ENCODE data around the gene SLC16A6.

The SLC16A6 gene

DNA sequence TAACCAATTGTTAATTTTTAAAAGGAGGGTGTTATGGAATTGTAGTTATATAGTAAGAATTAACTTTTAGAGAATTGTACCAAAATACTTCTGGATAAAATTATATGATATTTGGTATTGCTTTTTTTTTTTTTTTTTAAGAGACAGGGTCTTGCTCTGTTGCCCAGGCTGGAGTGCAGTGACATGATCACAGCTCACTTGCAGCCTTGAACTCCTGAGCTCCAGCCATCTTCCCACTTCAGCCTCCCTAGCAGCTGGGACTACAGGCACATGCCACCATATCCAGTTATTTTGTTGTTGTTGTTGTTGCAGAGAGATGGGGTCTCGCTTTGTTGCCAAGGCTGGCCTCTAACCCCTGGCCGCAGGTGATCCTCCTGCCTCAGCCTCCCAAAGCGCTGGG lies 8.9 kb upstream of the SLC16A6 start:
- TF ChIP-seq, protein P1, sequence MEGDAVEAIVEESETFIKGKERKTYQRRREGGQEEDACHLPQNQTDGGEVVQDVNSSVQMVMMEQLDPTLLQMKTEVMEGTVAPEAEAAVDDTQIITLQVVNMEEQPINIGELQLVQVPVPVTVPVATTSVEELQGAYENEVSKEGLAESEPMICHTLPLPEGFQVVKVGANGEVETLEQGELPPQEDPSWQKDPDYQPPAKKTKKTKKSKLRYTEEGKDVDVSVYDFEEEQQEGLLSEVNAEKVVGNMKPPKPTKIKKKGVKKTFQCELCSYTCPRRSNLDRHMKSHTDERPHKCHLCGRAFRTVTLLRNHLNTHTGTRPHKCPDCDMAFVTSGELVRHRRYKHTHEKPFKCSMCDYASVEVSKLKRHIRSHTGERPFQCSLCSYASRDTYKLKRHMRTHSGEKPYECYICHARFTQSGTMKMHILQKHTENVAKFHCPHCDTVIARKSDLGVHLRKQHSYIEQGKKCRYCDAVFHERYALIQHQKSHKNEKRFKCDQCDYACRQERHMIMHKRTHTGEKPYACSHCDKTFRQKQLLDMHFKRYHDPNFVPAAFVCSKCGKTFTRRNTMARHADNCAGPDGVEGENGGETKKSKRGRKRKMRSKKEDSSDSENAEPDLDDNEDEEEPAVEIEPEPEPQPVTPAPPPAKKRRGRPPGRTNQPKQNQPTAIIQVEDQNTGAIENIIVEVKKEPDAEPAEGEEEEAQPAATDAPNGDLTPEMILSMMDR (IDR thresholded peaks at IDR 0.05; ENCODE audit: low read depth, low read length), result no peak
- no peak for DNase-seq (ENCODE audit: extremely low read depth, low read depth)

DNA sequence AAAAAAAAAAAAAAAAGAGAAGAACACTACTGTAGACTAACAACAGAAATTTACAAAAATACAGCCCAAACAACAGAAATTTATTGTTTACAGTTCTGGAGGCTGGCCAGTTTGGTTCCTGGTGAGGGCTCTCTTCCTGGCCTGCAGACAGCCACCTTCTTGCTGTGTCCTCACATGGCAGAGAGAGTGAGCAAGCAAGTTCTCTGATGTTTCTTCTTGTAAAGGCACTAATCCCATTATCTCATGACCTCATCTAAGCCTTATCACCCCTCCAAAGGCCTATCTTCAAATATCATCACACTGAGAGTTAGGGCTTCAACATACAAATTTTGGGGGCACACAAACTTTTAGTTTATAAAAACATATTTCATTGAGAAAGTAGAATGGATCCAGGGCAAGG lies 7.7 kb upstream of the SLC16A6 start:
- TF ChIP-seq, protein P1 (IDR thresholded peaks at IDR 0.05; ENCODE audit: low read depth, low read length), result no peak
- DNase-seq (ENCODE audit: extremely low read depth, low read depth), result no peak

DNA sequence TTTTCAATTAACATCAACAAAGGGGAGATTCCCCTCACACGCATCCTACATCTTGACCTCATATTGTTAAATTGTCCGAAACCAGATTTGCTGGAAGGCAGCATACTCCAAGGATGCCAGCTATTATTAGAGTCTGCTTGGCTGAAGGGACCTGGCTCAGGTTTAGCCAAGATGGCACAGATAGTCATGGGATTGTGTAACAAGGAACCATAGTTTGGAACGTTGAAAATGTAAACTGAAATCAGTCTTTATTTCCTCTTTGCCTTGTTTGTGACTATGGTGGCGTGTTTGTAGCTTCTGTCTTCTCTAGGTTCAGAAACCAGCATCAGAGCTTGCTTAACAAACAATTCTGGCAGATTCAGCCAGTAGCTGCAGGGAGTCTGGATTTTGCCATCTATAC lies 6.3 kb upstream of the SLC16A6 start:
- peak; percentile 76 for DNase-seq (ENCODE audit: extremely low read depth, low read depth)

DNA sequence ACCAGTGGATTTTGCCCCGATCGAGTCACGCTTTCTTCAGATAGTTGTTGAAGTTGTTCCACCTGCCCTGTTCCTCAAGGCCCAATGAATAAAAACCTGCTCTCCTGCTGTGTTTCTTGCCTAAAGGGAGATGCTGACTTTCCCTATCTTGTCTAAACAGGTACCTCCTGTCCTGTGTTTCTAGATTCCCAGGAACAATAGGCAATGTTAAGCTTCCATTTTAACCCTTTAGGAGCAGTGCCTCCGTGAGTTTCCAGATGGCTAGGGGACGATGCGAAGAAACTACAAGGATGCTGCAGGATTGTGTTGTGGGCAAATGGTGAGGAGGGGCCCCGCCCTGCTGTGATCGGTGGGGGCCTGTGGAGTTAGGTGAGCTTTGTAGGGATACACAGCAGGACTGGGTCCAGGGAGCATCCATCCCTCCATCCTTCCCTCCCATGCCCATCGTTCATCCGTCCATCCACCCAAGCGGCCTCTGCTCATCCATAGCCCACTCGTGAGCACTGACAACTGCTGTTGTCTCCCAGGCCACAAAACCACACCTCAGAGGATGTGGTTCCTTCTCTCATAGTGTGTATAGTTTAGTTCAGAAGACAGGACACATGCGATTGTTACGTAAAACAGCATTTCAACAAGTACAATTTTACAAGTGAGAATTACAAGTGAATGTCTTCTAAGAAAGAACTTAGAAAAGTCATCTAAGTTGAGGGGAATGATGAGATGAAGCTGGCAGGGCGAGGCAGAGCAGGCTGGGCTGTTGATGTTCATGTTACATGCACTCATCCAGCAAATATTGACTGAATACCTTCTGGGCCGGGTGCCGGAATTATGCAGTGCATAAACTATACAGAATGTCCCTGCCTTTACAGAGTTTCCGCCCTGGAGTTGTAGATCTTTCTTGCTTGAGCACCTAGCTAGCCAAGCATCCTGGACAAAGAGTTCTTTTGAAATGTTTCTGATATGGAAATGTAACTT lies 5.6 kb upstream of the SLC16A6 start:
- TF ChIP-seq, protein P1 (IDR thresholded peaks at IDR 0.05; ENCODE audit: low read depth, low read length), result no peak

More for the DNA sequence above, 6.3 kb upstream of the SLC16A6 start:
- TF ChIP-seq, protein P1 (IDR thresholded peaks at IDR 0.05; ENCODE audit: low read depth, low read length), result no peak

DNA sequence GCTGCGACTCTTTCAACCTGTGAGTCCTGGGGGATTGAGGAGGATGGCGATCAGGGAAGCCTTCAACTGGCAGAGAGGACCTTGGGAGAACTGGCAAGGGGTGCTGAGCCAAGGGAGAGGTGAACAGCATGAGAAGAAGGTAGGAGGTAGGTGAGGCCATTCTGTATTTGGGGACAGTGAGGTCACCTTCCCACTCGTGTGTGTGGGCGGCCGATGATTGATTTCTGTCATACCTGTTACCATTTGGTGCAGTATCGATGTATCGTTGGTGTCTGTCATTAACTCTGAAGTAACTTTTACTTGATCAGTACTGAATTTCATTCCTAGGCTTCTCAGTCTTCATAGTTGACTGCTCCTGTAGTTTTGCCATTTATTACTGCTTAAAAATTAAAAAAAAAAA lies 4.2 kb upstream of the SLC16A6 start:
- TF ChIP-seq, protein P1 (IDR thresholded peaks at IDR 0.05; ENCODE audit: low read depth, low read length), result no peak
- no peak for DNase-seq (ENCODE audit: extremely low read depth, low read depth)

More for the DNA sequence above, 5.6 kb upstream of the SLC16A6 start:
- DNase-seq (ENCODE audit: extremely low read depth, low read depth), result no peak

DNA sequence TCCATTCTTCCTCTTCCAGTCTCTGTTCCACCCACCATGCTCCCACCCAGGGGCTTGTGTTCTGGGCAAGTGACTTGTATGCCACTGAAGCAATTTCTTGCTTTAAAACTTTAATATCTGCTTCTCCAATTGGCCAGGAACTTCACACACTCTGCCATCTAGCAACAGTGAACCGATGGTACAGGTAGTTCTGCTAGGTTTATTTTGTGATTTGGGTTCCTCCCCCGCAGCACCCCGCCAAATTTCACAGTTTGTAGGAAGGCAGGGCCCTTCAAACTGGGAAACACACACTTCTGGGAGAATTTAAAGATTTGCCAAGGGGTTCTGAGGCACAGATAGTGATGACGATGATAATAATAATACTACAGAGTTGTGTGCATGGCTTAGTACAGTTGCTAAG lies 3.7 kb upstream of the SLC16A6 start:
- no peak for DNase-seq (ENCODE audit: extremely low read depth, low read depth)
- TF ChIP-seq, protein P1 (IDR thresholded peaks at IDR 0.05; ENCODE audit: low read depth, low read length), result no peak

DNA sequence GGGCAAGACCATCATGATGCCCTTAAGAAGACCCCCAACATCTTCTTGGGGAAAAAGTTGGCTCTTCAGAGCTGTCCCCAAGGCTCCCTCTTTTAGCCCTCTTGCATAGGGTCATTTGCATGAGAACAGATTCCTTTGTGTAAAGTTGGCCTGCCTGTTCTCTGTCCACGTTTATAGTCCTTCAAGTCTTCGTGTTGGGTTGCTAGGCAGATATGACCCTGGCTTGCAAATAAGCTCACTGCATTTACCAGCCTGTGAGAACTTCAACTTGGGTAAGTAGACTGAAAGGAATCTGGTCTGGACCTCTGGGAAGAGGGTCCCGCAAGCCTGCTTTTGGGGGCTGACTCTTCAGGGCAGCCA lies 3.2 kb upstream of the SLC16A6 start:
- no peak for DNase-seq (ENCODE audit: extremely low read depth, low read depth)
- TF ChIP-seq, protein P1 (IDR thresholded peaks at IDR 0.05; ENCODE audit: low read depth, low read length), result no peak

Measured in AG09319 (cell line).